CD4-positive, alpha-beta T cell treated with Interleukin-21 for 1 hour (primary cell): Measurements from ENCODE around the gene GNB3.

Source experiments
- DNase-seq: peaks from one replicate; pipeline ENCODE4 v3.0.0-alpha.2; 2020

GNB3 gene

DNA sequence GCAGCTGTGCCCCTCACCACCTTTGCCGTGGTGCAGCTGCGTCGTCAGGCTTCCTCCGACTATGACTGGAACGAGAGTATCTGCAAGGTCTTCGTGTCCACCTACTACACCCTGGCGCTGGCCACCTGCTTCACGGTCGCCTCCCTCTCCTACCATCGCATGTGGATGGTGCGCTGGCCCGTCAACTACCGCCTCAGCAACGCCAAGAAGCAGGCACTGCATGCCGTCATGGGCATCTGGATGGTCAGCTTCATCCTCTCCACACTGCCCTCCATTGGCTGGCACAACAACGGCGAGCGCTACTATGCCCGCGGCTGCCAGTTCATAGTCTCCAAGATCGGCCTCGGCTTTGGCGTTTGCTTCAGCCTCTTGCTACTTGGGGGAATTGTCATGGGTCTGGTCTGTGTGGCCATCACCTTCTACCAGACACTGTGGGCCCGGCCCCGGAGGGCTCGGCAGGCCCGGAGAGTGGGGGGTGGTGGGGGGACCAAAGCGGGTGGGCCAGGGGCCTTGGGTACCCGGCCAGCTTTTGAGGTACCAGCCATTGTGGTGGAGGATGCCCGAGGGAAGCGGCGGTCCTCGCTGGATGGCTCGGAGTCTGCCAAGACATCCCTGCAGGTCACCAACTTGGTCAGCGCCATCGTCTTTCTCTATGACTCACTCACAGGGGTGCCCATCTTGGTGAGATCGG lies 16.5 kb upstream of the GNB3 start:
- DNase-seq, result no peak

- no peak for DNase-seq
These were observed 15.8 kb upstream of the GNB3 start for GRCh38 chr12:6824901-6825381.

- peak; percentile 80 for DNase-seq
These were observed 15.2 kb upstream of the GNB3 start for GRCh38 chr12:6825398-6826124.

- no peak for DNase-seq
These were observed 14.5 kb upstream of the GNB3 start for GRCh38 chr12:6826125-6826733.

DNA sequence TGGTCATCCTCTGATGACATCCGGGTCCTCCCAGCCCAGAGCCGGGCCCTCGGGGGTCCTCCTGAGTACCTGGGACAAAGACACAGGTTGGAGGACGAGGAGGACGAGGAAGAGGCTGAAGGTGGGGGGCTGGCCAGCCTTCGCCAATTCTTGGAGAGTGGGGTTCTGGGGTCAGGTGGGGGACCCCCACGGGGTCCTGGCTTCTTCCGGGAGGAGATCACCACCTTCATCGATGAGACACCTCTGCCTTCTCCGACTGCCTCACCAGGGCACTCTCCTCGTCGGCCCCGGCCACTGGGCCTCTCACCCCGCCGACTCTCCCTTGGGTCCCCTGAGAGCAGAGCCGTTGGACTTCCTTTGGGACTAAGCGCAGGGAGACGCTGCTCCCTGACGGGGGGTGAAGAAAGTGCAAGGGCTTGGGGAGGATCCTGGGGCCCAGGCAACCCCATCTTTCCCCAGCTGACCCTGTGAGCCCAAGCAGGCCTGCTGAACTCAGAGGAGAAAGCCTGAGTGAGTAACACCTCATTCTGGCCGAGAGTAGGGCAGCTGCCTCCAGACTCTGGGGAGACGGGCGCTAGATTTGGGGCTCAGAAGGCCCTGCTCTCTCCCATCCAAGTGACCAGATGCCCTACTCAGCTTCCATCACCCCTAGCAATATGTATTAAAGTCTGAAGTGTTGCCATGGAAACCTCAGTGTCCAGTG lies 13.8 kb upstream of the GNB3 start:
- DNase-seq, result no peak

GRCh38 chr12:6827437-6827911 lies 13.3 kb upstream of the GNB3 start:
- DNase-seq, result peak; percentile 39

GRCh38 chr12:6827982-6828780 lies 12.5 kb upstream of the GNB3 start, which contains the start of gene P3H3:
P3H3 (plus strand) TSS chr12:6828407; CDS start chr12:6828441, 34 bp downstream.
- DNase-seq, result peak; percentile 24

DNA sequence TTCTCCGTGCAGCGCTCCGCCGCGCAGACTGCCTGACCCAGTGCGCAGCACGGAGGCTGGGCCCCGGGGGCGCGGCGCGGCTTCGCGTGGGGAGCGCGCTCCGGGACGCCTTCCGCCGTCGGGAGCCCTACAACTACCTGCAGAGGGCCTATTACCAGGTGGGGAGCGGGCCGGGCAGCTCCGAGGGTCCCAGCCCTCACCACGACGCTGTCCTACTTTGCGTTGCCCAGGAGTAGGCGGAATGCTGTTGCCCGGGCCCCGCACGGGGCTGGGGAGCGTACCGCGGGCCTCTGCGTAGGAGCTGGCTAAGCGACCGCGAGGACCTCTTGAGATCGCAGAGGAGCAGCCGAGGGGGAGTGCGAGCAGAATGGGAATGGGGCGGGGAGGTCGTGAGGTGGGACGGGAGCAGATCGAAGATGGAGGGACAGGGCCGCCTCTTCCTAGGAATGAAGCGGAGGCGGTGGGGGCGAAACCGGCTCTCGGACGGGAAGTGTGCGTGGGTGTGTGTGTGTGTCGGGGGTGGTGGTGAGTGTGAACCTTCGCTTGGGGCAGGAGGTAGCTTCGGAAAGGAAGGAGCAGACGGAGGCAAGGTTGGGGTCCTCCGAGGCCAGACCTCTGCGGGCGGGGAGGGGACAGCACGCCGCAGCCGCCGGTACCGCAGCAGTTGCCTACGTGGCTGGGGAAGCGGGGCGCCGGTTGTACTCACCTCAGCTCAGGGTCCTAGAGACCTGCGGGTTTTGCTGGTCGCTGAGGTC lies 11.8 kb upstream of the GNB3 start:
- DNase-seq, result peak; percentile 35

DNA sequence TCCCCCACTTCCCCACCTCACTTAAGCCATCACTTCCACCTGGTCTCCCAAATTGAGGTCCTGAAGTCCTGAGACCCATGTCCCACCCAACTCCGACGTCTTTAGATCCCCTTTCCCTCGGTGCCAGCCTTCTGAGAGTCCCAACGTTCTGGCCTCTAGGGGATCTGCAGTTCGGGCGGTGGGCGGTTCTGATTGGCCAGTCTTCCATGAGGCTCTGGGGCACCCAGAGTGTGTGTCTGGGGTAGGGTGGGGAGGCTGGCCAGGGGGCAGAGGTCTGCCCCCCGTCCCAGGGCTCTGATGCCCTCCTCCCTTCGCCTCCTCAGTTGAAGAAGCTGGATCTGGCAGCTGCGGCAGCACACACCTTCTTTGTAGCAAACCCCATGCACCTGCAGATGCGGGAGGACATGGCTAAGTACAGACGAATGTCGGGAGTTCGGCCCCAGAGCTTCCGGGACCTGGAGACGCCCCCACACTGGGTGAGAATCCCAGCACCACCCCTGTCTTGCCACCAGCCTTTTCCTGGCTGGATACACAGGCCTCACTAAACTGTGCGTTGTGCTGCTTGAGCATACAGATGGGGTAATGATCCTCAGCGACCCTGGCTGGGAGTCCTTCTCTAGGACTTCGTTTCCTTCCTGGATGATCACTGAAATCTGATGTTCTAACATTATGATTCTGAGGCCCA lies 11.0 kb upstream of the GNB3 start:
- no peak for DNase-seq

DNA sequence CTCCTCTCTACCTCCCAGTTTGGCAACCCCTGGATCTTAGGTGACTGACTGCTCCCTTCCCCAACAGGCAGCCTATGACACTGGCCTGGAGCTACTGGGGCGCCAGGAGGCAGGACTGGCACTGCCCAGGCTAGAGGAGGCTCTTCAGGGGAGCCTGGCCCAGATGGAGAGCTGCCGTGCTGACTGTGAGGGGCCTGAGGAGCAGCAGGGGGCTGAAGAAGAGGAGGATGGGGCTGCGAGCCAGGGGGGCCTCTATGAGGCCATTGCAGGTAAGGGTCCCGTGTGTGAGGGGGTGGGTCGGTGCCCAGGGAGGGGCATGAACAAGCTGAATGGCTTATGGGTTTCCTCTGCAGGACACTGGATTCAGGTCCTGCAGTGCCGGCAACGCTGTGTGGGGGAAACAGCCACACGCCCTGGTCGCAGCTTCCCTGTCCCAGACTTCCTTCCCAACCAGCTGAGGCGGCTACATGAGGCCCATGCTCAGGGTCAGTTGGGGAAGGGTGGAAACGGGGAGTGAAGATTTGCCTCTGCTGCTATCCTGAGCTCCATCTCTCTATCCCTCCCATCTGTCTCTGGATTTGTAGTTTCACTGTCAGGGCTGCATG lies 10.3 kb upstream of the GNB3 start:
- no peak for DNase-seq

DNA sequence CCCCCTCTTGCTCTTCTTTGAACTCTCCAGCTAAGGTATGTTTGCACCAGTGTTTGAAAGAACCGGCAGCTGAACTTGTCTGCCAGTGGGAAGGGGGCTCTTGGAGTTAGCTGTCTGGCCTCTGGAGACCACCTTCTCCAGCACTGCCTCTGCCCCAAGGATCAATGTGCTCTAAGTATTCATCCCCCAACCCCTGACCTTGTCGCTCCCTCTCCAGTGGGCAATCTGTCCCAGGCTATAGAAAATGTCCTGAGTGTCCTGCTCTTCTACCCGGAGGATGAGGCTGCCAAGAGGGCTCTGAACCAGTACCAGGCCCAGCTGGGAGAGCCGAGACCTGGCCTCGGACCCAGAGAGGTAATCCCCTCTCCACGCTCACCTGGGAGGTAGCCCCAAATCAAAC lies 9.7 kb upstream of the GNB3 start:
- DNase-seq, result no peak

DNA sequence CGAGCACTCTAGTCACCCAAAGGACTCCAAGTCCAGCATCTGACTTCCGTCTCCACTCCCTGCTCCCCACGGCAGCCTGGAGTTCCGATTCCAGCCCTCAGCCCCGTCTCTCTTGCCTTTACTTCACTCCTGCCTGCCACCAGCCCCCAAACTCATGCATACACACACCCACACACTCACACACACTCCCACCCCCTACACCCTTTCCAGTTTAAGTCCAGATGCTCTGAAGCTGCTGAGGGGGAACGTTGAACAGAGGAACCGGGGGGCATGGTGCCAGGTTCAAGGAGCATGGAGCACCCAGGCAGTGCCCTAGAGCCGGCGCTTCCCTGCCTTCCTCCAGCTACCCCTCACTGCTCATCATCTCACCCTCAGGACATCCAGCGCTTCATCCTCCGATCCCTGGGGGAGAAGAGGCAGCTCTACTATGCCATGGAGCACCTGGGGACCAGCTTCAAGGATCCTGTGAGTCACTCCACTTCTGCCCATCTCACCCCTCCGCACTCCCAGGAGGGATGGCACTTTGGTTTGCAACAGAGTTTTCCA lies 9.2 kb upstream of the GNB3 start:
- no peak for DNase-seq

DNA sequence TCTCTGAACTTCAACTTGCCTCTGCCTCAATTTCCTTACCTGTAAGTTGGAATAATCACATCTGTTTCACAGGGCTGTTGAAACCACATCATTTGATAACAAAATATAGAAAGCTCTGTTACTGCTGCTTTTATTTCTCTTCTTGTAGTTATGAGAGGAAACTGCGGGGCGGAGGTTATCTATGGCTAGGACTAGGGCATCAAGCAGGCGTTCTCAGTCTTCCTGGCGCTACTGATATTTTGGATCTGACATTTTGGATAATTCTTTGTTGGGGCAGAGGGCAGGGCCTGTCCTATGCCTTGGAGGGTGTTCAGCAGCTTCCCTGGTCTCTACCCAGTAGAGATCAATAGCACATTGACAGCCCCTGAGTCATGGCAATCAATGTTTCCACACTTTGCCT lies 8.6 kb upstream of the GNB3 start:
- DNase-seq, result no peak

GRCh38 chr12:6833189-6833890 lies 7.4 kb upstream of the GNB3 start:
- no peak for DNase-seq

- DNase-seq, result no peak
These were observed 6.5 kb upstream of the GNB3 start for GRCh38 chr12:6834254-6834653.

DNA sequence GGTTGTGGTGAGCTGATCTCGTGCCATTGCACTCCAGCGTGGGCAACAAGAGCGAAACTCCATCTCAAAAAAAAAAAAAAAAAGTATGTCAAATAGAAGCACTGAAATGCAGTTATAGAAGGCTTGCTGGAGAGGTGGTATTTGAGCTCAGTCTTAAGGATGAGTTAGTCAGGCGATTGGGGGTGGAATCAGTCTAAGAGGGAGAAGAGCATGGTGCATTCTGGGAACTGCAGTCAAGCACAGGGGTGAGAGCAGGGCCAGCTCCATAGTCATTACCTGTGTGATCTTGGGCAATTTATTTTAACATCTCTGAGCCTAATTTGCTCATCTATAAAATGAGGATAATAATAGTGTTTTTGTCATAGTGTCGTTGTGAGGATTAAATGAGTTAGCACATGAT lies 5.9 kb upstream of the GNB3 start:
- DNase-seq, result no peak

DNA sequence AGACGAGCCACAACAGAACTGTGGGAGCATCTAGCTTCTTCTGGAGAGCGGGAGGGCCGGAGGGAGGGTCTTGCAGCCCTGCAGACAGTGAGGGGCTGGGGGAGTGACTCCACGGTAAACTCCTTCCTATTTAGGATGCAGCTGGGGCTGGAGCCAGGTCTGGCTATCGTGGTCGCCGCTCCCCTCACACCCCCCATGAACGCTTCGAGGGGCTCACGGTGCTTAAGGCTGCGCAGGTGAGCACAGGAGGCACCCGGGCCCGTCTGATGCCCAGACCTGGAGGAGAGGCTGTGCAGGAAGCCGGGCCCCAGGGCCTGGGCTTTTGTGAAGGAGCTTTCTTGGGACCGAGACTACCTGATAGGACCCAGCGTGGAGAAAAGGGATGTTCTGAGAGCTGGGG lies 3.9 kb upstream of the GNB3 start:
- no peak for DNase-seq

DNA sequence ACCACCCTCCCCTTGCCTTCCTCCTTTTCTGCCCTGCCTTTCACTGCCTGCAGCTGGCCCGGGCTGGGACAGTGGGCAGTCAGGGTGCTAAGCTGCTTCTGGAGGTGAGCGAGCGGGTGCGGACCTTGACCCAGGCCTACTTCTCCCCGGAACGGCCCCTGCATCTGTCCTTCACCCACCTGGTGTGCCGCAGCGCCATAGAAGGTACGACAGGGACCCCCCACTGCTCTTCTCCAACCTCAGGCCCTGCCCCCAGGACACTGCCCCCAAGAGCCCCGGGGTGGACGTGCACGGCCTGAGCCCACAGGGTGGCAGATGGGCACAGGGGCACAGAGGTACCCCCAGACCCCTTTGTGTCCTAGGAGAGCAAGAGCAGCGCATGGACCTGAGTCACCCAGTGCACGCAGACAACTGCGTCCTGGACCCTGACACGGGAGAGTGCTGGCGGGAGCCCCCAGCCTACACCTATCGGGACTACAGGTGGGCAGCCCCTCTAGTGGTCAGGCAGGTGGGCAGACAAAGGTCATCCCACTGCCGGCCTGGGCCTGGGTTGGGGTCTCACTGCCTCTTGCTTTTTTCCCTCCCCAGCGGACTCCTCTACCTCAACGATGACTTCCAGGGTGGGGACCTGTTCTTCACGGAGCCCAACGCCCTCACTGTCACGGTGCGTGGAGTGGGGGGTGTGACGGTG lies 3.2 kb upstream of the GNB3 start:
- DNase-seq, result no peak

- no peak for DNase-seq
These were observed 1.9 kb upstream of the GNB3 start for GRCh38 chr12:6838854-6839253.
